Hippocampal formation (tissue), 2 donors: ENCODE data around the gene PSMA4.
"Not testable (repeated sequence)": the region's sequence is repeated elsewhere in the genome, so short reads cannot be mapped to it uniquely, and the experiment has no call there.

Experiments
- DNase-seq, 2 donors: peaks; one replicate each; lab custom pipeline; 2025; lab: John Stamatoyannopoulos, UW

Gene PSMA4

GRCh38 chr15:78551902-78552301 lies 11.7 kb downstream of the PSMA4 start:
- DNase-seq, result no peak

- DNase-seq, result no peak
These were observed 12.4 kb downstream of the PSMA4 start for GRCh38 chr15:78552597-78552996.

GRCh38 chr15:78560201-78560600 lies 20.0 kb downstream of the PSMA4 start:
- not testable (repeated sequence) for DNase-seq

- DNase-seq, result no peak
These were observed 21.2 kb downstream of the PSMA4 start for GRCh38 chr15:78561490-78561889.

- no peak for DNase-seq
These were observed 22.8 kb downstream of the PSMA4 start for GRCh38 chr15:78563092-78563491.

GRCh38 chr15:78564743-78565096 lies 24.5 kb downstream of the PSMA4 start:
- DNase-seq, result no peak

GRCh38 chr15:78565097-78565950 lies 25.1 kb downstream of the PSMA4 start, which contains the start of gene CHRNA5:
TSS of gene CHRNA5 (plus strand) at chr15:78565520. CDS start at chr15:78565720, 200 bp downstream.
- peak in 1 of 2 donors; percentile 26 for DNase-seq

GRCh38 chr15:78565951-78566774 lies 25.9 kb downstream of the PSMA4 start:
- DNase-seq, result no peak

- no peak for DNase-seq
These were observed 27.3 kb downstream of the PSMA4 start for GRCh38 chr15:78567531-78567930.

- DNase-seq, result no peak
These were observed 30.5 kb downstream of the PSMA4 start for GRCh38 chr15:78570710-78571109.

- no peak for DNase-seq
These were observed 31.1 kb downstream of the PSMA4 start for GRCh38 chr15:78571382-78571781.

GRCh38 chr15:78573416-78573815 lies 33.2 kb downstream of the PSMA4 start:
- no peak for DNase-seq

- DNase-seq, result no peak
These were observed 34.7 kb downstream of the PSMA4 start for GRCh38 chr15:78574944-78575343.

- no peak for DNase-seq
These were observed 57.3 kb downstream of the PSMA4 start for GRCh38 chr15:78597583-78597982.

- no peak for DNase-seq
These were observed 58.1 kb downstream of the PSMA4 start for GRCh38 chr15:78598348-78598747.

GRCh38 chr15:78599189-78599588 lies 58.9 kb downstream of the PSMA4 start:
- DNase-seq, result no peak
